Mesenchymal stem cell (in vitro differentiated cells and primary cell): ENCODE data around the gene VPS39.

Source experiments
- DNase-seq: peaks from one replicate; pipeline ENCODE4 v3.0.0-alpha.2; 2013
- H2AFZ ChIP-seq: one replicate; pipeline ENCODE4 v1.6.1; 2013; ENCODE audit warnings: low read depth, mild to moderate bottlenecking, control low read depth, inconsistent platforms, low read length, moderate library complexity
- H2AK5ac ChIP-seq: 2 replicates; pipeline ENCODE4 v1.6.1; 2013; ENCODE audit warnings: low read length, moderate library complexity, mild to moderate bottlenecking, inconsistent platforms; ENCODE audit not compliant: severe bottlenecking
- H2BK120ac ChIP-seq: one replicate; pipeline ENCODE4 v1.6.1; 2013; ENCODE audit warnings: low read depth, mild to moderate bottlenecking, inconsistent platforms, low read length, moderate library complexity
- H2BK12ac ChIP-seq, 2 experiments: one replicate each; pipeline ENCODE4 v1.6.1; 2013; ENCODE audit warnings: inconsistent platforms in 2 of 2, low read length in 2 of 2, mild to moderate bottlenecking in 2 of 2, moderate library complexity in 2 of 2, control low read depth in 1 of 2
- H2BK15ac ChIP-seq: one replicate; pipeline ENCODE4 v1.6.1; 2013; ENCODE audit warnings: mild to moderate bottlenecking, low read depth, inconsistent platforms; ENCODE audit not compliant: poor library complexity, severe bottlenecking
- H2BK5ac ChIP-seq: 2 replicates; pipeline ENCODE4 v1.6.1; 2013; ENCODE audit warnings: low read depth, mild to moderate bottlenecking, low read length, control low read depth, inconsistent platforms; ENCODE audit not compliant: poor library complexity, severe bottlenecking
- H3K14ac ChIP-seq, 2 experiments: one replicate each; pipeline ENCODE4 v1.6.1; 2013; ENCODE audit warnings: inconsistent platforms in 2 of 2, low read length in 2 of 2, control low read depth in 1 of 2, mild to moderate bottlenecking in 1 of 2, moderate library complexity in 1 of 2
- H3K18ac ChIP-seq, 2 experiments: one replicate each; pipeline ENCODE4 v1.6.1; 2013; ENCODE audit warnings: inconsistent platforms in 2 of 2, low read length in 2 of 2, control low read depth in 1 of 2, low read depth in 1 of 2, mild to moderate bottlenecking in 1 of 2
- H3K23ac ChIP-seq, 2 experiments: one replicate each; pipeline ENCODE4 v1.6.1; 2013; ENCODE audit warnings: inconsistent platforms in 2 of 2, low read length in 2 of 2, mild to moderate bottlenecking in 2 of 2, moderate library complexity in 2 of 2, control low read depth in 1 of 2
- H3K27ac ChIP-seq: 2 replicates; pipeline ENCODE4 v1.5.1; 2013; ENCODE audit warnings: mild to moderate bottlenecking, moderate library complexity, low read length, control low read depth, inconsistent platforms; ENCODE audit not compliant: poor library complexity, severe bottlenecking
- H3K27me3 ChIP-seq, 2 experiments: 2 replicates each; pipeline versions ENCODE4 v1.6.1 to v1.7.0; 2013; ENCODE audit warnings: low read length in 2 of 2, mild to moderate bottlenecking in 2 of 2, moderate library complexity in 2 of 2, control low read depth in 1 of 2, inconsistent platforms in 1 of 2; ENCODE audit not compliant: control insufficient read depth in 1 of 2, insufficient read depth in 1 of 2
- H3K36me3 ChIP-seq, 2 experiments: 2 replicates each; pipeline versions ENCODE4 v1.6.1 to v1.7.0; 2013; ENCODE audit warnings: low read length in 2 of 2, control low read depth in 1 of 2, inconsistent platforms in 1 of 2, low read depth in 1 of 2, mild to moderate bottlenecking in 1 of 2; ENCODE audit not compliant: insufficient read depth in 2 of 2, control insufficient read depth in 1 of 2
- H3K4ac ChIP-seq, 2 experiments: one replicate each; pipeline ENCODE4 v1.6.1; 2013; ENCODE audit warnings: inconsistent platforms in 2 of 2, low read length in 2 of 2, mild to moderate bottlenecking in 2 of 2, moderate library complexity in 2 of 2, control low read depth in 1 of 2, low read depth in 1 of 2
- H3K4me1 ChIP-seq: 2 replicates; pipeline ENCODE4 v1.6.1; 2013; ENCODE audit warnings: low read depth, low read length, control low read depth; ENCODE audit not compliant: control insufficient read depth, insufficient read depth
- H3K4me2 ChIP-seq: 2 replicates; pipeline ENCODE4 v1.6.1; 2013; ENCODE audit warnings: low read length, mild to moderate bottlenecking, inconsistent platforms; ENCODE audit not compliant: poor library complexity, severe bottlenecking
- H3K4me3 ChIP-seq, 2 experiments: 2 replicates each; pipeline versions ENCODE4 v1.5.1 to v1.7.0; 2013; ENCODE audit warnings: low read length in 2 of 2, mild to moderate bottlenecking in 2 of 2, control low read depth in 1 of 2, low read depth in 1 of 2; ENCODE audit not compliant: insufficient read depth in 1 of 2
- H3K79me1 ChIP-seq: replicated peaks from 2 replicates; pipeline ENCODE4 v1.6.1; 2013; ENCODE audit warnings: mild to moderate bottlenecking, control low read depth, low read length, inconsistent platforms; ENCODE audit not compliant: poor library complexity, severe bottlenecking
- H3K9ac ChIP-seq: 2 replicates; pipeline ENCODE4 v1.7.0; 2013; ENCODE audit warnings: mild to moderate bottlenecking, low read length, moderate library complexity
- H3K9me3 ChIP-seq: 2 replicates; pipeline ENCODE4 v1.7.0; 2013; ENCODE audit warnings: mild to moderate bottlenecking, low read length; ENCODE audit not compliant: control insufficient read depth
- H4K8ac ChIP-seq: one replicate; pipeline ENCODE4 v1.6.1; 2013; ENCODE audit warnings: inconsistent platforms, mild to moderate bottlenecking, low read length, moderate library complexity
- H4K91ac ChIP-seq: one replicate; pipeline ENCODE4 v1.6.1; 2013; ENCODE audit warnings: mild to moderate bottlenecking, low read length, inconsistent platforms
- WGBS: methylation state at CpG from one replicate; pipeline ENCODE4 v1.1.7; 2013; ENCODE audit warnings: mixed read lengths; 5-methylcytosine and 5-hydroxymethylcytosine counted together

Gene VPS39

GRCh38 chr15:42157981-42158765, 49.9 kb downstream of the VPS39 start:
- 55% methylated on average over 6 of the region's 8 CpGs for WGBS
- no peak overlapping the region for H2BK5ac ChIP-seq
- H2BK120ac ChIP-seq, result no peak overlapping the region

GRCh38 chr15:42157381-42157780, 50.7 kb downstream of the VPS39 start:
- no peak overlapping the region for H3K4me2 ChIP-seq
- H2BK12ac ChIP-seq, result no peak overlapping the region
- no peak overlapping the region for H4K8ac ChIP-seq
- 97% methylated on average over 8 of the region's 8 CpGs for WGBS
- no peak overlapping the region for H2BK120ac ChIP-seq
- no peak overlapping the region for H3K14ac ChIP-seq
- no peak overlapping the region for H3K4ac ChIP-seq
- peaks cover 0 to 24% of the 10 kb centered on the region in 2 experiments for H3K27me3 ChIP-seq
- H2BK5ac ChIP-seq, result no peak overlapping the region
- no peak overlapping the region for H4K91ac ChIP-seq
- H2AFZ ChIP-seq, result no peak overlapping the region
- H3K79me1 ChIP-seq, result no peaks in the 10 kb centered on the region
- H3K36me3 ChIP-seq, result peaks cover 33 to 38% of the 10 kb centered on the region in 2 experiments
- H2AK5ac ChIP-seq, result no peak overlapping the region
- no peaks in the 10 kb centered on the region for H3K9me3 ChIP-seq
- DNase-seq, result no peak
- no peak overlapping the region for H2BK15ac ChIP-seq
- H3K18ac ChIP-seq, result no peak overlapping the region
- no peak overlapping the region for H3K4me3 ChIP-seq
- H3K9ac ChIP-seq, result no peak overlapping the region
- peaks cover 36% of the 10 kb centered on the region for H3K4me1 ChIP-seq
- H3K23ac ChIP-seq, result no peak overlapping the region
- no peak overlapping the region for H3K27ac ChIP-seq

More at GRCh38 chr15:42157981-42158765, 49.9 kb downstream of the VPS39 start:
- peak; percentile 74 for DNase-seq
- H3K14ac ChIP-seq, result peak overlapping the region in 1 of 2 experiments; percentile 12
- no peak overlapping the region for H3K4me3 ChIP-seq
- H3K23ac ChIP-seq, result no peak overlapping the region
- no peak overlapping the region for H2AFZ ChIP-seq
- peaks cover 36% of the 10 kb centered on the region for H3K4me1 ChIP-seq
- H3K18ac ChIP-seq, result peak overlapping the region in 1 of 2 experiments; percentile 30
- peaks cover 40 to 46% of the 10 kb centered on the region in 2 experiments for H3K36me3 ChIP-seq
- no peaks in the 10 kb centered on the region for H3K9me3 ChIP-seq
- H4K8ac ChIP-seq, result no peak overlapping the region
- no peak overlapping the region for H3K27ac ChIP-seq
- no peaks in the 10 kb centered on the region for H3K79me1 ChIP-seq
- H4K91ac ChIP-seq, result no peak overlapping the region
- no peak overlapping the region for H3K9ac ChIP-seq
- H2BK15ac ChIP-seq, result no peak overlapping the region
- H2AK5ac ChIP-seq, result no peak overlapping the region
- no peak overlapping the region for H3K4me2 ChIP-seq
- peak overlapping the region in 1 of 2 experiments; percentile 8 for H3K4ac ChIP-seq
- H3K27me3 ChIP-seq, result peaks cover 0 to 24% of the 10 kb centered on the region in 2 experiments
- H2BK12ac ChIP-seq, result peak overlapping the region in 1 of 2 experiments; percentile 19

DNA sequence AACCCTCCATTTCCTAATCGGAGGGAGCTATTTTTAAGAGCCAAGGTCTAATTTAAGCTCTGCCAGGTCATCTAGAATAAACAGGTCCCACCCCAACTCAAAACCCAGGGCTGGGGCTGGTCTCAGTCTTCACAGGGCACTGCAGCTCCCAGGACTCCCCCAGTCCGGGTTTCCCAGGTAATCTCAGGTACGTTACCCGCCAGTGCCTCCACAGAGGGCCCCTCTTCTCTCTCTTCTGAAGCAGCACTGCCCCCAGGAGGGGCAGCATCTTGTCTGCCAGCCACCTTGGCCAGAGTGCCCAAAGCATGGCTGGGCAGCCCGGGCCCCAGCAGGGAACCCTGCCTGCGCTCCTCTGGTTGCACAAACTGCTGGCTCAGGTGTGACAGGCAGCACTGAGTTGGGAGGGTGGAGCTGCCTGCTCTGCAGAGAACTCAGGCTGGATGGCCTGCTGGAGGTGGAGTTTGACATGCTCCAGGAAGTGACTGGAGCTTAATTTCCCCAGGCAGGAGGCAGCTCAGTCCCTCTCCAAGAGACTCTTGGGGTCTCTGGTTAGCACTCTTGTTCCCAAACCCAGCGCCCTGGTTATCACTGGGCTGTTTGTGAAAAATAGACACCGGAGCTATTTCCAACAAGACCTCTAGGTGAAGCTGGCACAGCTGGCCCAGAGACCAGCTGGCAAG, 51.7 kb downstream of the VPS39 start, which contains the start of gene PLA2G4F:
Gene PLA2G4F (minus strand): TSS at position 394 of the 680 bp plus-strand sequence. CDS start 87 bp downstream, at position 307.
- 85% methylated on average over 8 of the region's 8 CpGs for WGBS
- no peak within 1 kb of the TSS for H3K23ac ChIP-seq
- H2BK120ac ChIP-seq, result no peak within 1 kb of the TSS
- H3K4ac ChIP-seq, result no peak within 1 kb of the TSS
- no peak within 1 kb of the TSS for H2BK5ac ChIP-seq
- no peaks in the 10 kb centered on the region for H3K9me3 ChIP-seq
- no peaks in the 10 kb centered on the region for H3K79me1 ChIP-seq
- H3K36me3 ChIP-seq, result peaks cover 23 to 28% of the 10 kb centered on the region in 2 experiments
- no peak within 1 kb of the TSS for H2AK5ac ChIP-seq
- no peak within 1 kb of the TSS for H4K91ac ChIP-seq
- peaks cover 36% of the 10 kb centered on the region for H3K4me1 ChIP-seq
- no peak within 1 kb of the TSS for H3K27ac ChIP-seq
- H3K14ac ChIP-seq, result no peak within 1 kb of the TSS
- H3K4me3 ChIP-seq, result no peak within 1 kb of the TSS
- H3K18ac ChIP-seq, result no peak within 1 kb of the TSS
- H4K8ac ChIP-seq, result no peak within 1 kb of the TSS
- no peak within 1 kb of the TSS for H2BK12ac ChIP-seq
- peaks cover 0 to 24% of the 10 kb centered on the region in 2 experiments for H3K27me3 ChIP-seq
- H2BK15ac ChIP-seq, result no peak within 1 kb of the TSS
- H3K9ac ChIP-seq, result no peak within 1 kb of the TSS
- H3K4me2 ChIP-seq, result no peak within 1 kb of the TSS
- H2AFZ ChIP-seq, result no peak within 1 kb of the TSS
- DNase-seq, result no peak
